Ishikawa (cell line): ENCODE data around the gene LUC7L3.

Source experiments
- CEBPB ChIP-seq: IDR thresholded peaks from 2 replicates; pipeline ENCODE4 v1.6.1; 2012
- CREB1 ChIP-seq: IDR thresholded peaks from 2 replicates; pipeline ENCODE4 v1.6.1; 2012; ENCODE audit warnings: low read depth
- EGR1 ChIP-seq: IDR thresholded peaks from 2 replicates; pipeline ENCODE4 v1.6.1; 2012
- EP300 ChIP-seq: IDR thresholded peaks from 2 replicates; pipeline ENCODE4 v1.6.1; 2012; ENCODE audit warnings: borderline replicate concordance
- FOXM1 ChIP-seq: IDR thresholded peaks from 2 replicates; pipeline ENCODE4 v1.6.1; 2012; ENCODE audit warnings: low read depth, borderline replicate concordance
- MAX ChIP-seq: IDR thresholded peaks from 2 replicates; pipeline ENCODE4 v1.6.1; 2012
- NFIC ChIP-seq: IDR thresholded peaks from 2 replicates; pipeline ENCODE4 v1.6.1; 2012
- RAD21 ChIP-seq: IDR thresholded peaks from 2 replicates; pipeline ENCODE4 v1.6.1; 2012; ENCODE audit warnings: low read depth
- REST ChIP-seq: IDR thresholded peaks from 2 replicates; pipeline ENCODE4 v1.6.1; 2012; ENCODE audit warnings: low read depth, mild to moderate bottlenecking
- TAF1 ChIP-seq: IDR thresholded peaks from 2 replicates; pipeline ENCODE4 v1.6.1; 2012; ENCODE audit warnings: low read depth, mild to moderate bottlenecking
- TCF12 ChIP-seq: IDR thresholded peaks from 2 replicates; pipeline ENCODE4 v1.6.1; 2012; ENCODE audit warnings: low read depth
- TEAD4 ChIP-seq: IDR thresholded peaks from 2 replicates; pipeline ENCODE4 v1.6.1; 2012
- USF1 ChIP-seq: IDR thresholded peaks from 2 replicates; pipeline ENCODE4 v1.6.1; 2012
- YY1 ChIP-seq: IDR thresholded peaks from 2 replicates; pipeline ENCODE4 v1.6.1; 2012; ENCODE audit warnings: low read depth
- ZBTB7A ChIP-seq: IDR thresholded peaks from 2 replicates; pipeline ENCODE4 v1.6.1; 2012; ENCODE audit warnings: low read depth

Gene LUC7L3

GRCh38 chr17:50731575-50732460 is 12.4 kb downstream of the LUC7L3 start:
- TF ChIP-seq MAX (no peak), TEAD4 (no peak), TAF1 (no peak), REST (no peak), NFIC (no peak), EP300 (no peak), EGR1 (no peak), CEBPB (no peak), TCF12 (no peak), FOXM1 (no peak), CREB1 (no peak), USF1 (no peak), ZBTB7A (no peak), RAD21 (no peak)

- TF ChIP-seq ZBTB7A, result no peak
- no peak for TF ChIP-seq TCF12
- TF ChIP-seq FOXM1, result no peak
- TF ChIP-seq TAF1, result no peak
- no peak for TF ChIP-seq YY1
- no peak for TF ChIP-seq USF1
- TF ChIP-seq REST, result no peak
- no peak for TF ChIP-seq EP300
- no peak for TF ChIP-seq CEBPB
- no peak for TF ChIP-seq EGR1
- TF ChIP-seq TEAD4, result no peak
Measured at GRCh38 chr17:50735287-50735686, 15.9 kb downstream of the LUC7L3 start.

GRCh38 chr17:50737118-50737698 is 17.8 kb downstream of the LUC7L3 start:
- TF ChIP-seq ZBTB7A, result no peak
- TF ChIP-seq TEAD4, result no peak
- TF ChIP-seq FOXM1, result no peak
- no peak for TF ChIP-seq TCF12
- no peak for TF ChIP-seq NFIC
- no peak for TF ChIP-seq CREB1
- no peak for TF ChIP-seq EP300
- no peak for TF ChIP-seq EGR1
- TF ChIP-seq MAX, result no peak
- no peak for TF ChIP-seq TAF1
- no peak for TF ChIP-seq USF1
- TF ChIP-seq CEBPB, result no peak

GRCh38 chr17:50739098-50739497 is 19.7 kb downstream of the LUC7L3 start:
- no peak for TF ChIP-seq CEBPB

- TF ChIP-seq TCF12, result no peak
- no peak for TF ChIP-seq TAF1
- no peak for TF ChIP-seq REST
- TF ChIP-seq EGR1, result no peak
Measured at GRCh38 chr17:50745631-50746030, 26.2 kb downstream of the LUC7L3 start.
